NCI-H1417 (cell line): ENCODE measurements around the gene ZNF880.
"Not testable (repeated sequence)": the region's sequence is repeated elsewhere in the genome, so short reads cannot be mapped to it uniquely, and the experiment has no call there.

Experiments
- DNase-seq, 3 experiments: peaks; one replicate each; lab custom pipeline; 2025; lab: John Stamatoyannopoulos, UW

Gene ZNF880

DNA sequence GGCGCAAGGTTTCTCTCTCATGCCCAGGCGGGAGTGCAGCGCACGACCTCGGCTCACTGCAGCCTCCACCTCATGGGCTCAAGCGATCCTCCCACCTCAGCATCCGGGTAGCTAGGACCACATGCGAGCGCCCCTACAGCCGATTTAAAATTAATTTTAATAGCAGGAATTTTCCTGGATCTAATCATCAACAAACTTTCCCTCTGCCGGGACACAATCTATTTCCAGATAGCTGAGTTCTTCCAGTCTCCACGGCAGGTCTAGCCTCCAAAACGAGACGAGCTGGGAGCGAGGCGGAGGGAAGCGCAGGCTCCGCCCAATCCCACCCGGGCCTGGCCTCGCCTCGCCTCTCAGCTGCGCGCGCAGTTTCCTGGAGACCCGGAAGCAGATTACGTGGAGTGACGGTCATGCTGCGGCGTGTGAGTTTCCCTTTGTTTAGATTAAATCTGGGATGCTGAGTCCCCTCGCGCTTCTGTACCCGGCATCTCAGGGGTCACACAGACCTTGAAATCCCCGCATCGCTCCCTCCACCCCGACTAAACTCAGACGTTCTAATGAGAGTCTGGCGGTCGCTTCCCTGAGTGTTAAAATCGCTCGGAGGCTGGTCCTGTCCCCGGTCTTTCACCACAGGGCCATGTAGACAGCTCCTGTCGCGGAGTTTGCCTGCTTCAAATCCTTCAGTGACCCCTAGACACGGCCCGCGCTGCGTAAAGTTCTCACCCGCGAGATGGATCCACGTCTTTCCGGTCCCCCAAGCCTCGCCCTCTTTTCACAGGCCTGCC lies at the start of gene ZNF880:
Gene ZNF880 (plus strand): TSS at position 365 of the 782 bp plus-strand sequence. CDS start 43 bp downstream, at position 408.
- peak; percentile 90 to 98 (median 94) for DNase-seq

DNA sequence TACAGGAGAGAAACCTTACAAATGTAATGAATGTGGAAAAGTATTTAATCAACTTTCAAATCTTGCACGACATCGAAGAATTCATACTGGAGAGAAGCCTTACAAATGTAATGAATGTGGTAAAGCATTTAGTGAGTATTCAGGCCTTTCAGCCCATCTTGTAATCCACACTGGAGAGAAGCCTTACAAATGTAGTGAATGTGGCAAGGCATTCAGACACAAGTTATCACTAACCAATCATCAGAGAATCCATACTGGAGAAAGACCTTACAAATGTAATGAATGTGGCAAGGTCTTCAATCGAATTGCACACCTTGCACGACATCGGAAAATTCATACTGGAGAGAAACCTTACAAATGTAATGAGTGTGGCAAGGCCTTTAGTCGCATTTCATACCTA lies 47.3 kb upstream of the ZNF880 start:
- no peak for DNase-seq

DNA sequence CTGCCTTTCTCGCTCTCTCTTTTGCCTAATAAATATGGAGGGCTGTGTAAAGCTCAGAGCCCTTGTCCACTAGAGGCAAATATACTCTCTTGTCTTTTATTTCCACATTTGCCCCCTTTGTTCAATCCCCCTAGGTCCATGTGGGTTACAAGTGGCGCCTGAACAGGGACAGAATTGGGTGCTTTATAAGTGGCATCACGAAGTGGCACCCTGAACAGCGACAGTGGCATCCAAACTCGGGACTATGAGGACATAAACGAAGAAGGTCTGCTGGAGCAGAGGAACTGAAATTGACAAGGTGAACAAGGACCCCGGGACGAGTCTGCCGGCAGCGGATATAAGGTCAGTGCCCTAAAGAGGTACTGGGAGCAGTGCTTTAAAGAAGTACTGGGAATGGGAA lies 38.0 kb upstream of the ZNF880 start:
- DNase-seq: peak in 1 of 3 experiments; percentile 2

DNA sequence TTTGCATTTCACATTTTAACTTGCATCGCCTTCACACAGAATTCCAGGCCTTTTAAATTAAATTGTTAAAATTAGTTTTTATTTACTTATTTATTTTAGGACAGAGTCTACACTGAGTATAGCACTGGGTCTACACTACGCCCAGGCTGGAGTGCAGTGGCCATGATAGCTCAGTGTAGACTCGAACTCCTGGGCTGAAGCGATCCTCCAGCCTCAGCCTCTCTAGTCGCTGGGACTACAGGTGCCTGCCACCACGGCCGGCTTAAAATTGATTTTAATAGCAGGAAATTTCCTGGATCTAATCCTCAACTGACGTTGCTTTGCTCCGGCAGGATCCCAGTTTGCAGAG lies 34.0 kb upstream of the ZNF880 start:
- DNase-seq: no peak

DNA sequence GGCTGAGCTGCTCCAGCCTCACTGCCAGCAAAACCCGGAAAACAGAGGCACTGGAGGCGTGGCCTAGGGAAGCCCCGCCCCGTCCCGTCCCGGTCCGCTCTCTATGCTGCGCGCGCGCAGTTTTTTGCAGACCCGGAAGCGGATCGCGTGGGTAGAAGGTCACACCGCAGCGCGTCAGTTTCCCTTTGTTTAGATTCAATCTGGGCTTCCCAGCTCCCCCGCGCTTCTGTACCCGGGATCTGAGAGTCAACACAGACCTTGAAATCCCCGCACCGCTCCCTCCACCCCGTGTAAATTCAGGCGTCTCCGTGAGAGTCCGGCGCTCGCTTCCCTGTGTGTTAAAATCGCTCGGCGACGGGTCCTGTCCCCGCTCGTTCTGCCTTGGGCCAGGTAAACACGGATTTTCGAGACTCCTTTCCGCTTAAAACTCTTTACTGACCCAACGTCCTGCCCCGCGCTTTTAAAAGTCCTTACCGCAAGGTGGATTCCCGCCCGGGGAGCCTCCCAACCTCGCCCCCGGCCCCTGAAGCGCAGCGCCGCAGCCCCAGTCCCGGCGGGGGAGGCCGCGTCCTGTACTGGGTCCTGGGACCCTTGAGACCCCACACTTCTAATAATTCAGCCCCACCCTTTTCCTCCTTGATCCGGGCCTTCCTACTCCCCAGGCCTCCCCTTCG lies 33.5 kb upstream of the ZNF880 start, which contains the start of gene ZNF610:
Gene ZNF610 (plus strand): TSS at position 127 of the 674 bp plus-strand sequence. CDS start 12,930 bp downstream, outside the sequence.
- peak; percentile 82 to 91 (median 91) for DNase-seq

DNA sequence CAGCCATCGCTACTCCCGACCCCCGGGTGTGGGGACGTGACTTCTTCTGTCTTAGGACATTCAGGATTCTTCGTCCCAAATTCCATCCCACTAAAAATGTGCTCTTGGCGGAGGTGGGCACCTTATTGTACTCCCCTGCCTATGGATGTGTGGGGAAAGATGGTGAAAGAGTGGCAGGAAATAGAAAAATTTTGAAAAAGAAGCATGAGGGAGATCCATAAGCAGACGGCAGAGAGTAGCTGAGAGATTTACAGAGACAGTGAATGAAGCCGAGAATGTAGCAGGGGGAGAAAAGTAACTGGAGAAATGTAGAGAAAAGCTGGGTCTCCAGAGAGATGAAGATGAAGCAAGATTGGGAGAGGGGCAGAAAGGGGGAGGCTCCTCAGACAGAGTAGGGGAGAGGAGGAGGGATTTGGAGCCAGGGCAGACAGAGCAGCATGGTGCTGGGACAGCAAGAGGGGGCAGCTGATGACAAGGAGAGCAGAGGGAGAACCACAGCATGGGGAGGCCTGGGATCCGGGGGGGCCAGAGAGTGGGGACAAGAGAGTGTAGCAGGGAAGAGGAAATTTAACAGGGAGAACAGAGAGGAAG lies 32.8 kb upstream of the ZNF880 start:
- DNase-seq: peak in 1 of 3 experiments; percentile 27

DNA sequence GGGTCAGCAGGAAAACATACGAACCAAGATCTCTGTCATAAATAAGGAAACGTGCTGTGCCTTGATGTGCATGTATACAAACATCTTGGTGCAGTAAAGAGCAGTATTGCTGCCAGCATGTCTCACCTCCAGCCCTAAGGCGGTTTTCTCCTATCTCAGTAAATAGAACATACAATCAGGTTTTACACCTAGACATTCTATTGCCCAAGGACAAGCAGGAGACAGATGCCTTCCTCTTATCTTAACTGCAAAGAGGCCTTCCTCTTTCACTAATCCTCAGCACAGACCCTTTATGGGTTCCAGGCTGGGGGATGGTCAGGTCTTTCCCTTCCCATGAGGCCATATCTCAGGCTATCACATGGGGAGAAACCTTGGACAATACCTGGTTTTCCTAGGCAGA lies 30.7 kb upstream of the ZNF880 start:
- not testable (repeated sequence) for DNase-seq

DNA sequence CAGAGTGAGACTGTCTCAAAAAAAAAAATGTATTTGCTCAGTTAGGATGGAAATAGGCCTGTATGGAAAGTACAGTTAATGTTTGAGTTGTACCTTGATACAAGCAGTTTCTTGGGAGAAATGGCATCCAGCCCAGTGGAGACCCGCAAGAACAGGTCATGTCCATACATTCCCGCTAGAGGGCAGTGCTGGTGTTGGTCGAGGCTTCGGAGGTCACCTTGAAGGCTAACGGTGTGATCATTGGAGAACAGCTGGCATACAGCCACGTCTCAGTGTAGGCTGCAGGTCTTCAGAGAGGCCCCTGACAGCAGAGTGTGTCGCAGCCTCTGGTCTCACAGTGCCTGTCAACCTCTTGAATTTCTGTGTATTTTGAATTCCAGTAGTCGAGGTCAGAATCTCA lies 26.2 kb upstream of the ZNF880 start:
- DNase-seq: peak; percentile 20 to 90 (median 71)

DNA sequence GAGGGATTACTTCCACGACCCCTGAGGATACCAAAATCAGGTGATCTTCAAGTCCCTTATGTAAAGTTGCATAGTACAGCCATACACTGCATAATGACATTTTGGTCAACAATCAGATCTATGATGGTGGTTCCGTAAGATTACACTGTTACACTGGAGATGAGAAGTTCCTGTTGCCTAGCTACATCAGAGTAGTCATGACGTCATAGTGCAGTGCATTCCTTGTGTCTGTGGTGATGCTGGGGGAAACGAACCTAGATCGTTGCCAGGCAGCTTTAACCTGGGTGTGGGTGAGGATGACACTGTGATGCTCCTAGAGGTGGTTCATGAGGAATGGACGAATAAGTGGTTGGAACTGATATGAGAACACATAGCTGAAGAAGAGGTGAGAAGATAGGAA lies 24.6 kb upstream of the ZNF880 start:
- no peak for DNase-seq

DNA sequence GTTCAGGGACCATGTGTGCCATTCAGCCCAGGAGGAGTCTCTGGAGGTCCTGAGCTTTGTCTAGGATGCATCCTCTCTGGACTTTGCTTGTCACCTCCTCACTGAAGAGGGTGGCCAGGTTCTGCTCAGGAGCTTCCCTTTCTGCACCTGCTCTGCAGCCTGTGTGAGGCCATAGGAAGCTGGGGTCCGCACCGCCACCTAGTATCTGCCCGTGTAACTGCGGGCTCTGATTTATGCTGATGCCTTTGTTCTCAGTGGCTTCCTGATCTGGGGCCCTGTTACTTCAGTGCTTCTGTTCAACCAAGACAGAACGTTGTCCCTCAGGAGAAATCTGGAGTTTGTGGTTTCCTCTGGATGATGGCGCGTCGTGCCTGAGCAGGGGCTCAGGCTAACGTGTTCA lies 18.2 kb upstream of the ZNF880 start:
- peak in 1 of 3 experiments; percentile 3 for DNase-seq

DNA sequence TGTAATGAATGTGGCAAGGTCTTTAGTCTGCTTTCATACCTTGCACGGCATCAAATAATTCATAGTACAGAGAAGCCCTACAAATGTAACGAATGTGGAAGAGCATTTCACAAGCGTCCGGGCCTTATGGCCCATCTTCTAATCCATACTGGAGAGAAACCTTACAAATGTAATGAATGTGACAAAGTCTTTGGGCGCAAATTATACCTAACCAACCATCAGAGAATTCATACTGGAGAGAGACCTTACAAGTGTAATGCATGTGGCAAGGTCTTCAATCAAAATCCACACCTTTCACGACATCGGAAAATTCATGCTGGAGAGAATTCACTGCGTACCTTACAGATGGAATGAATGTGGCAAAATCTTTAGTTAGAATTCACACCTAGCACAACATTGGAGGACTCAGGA lies 3.3 kb upstream of the ZNF880 start:
- DNase-seq: no peak

DNA sequence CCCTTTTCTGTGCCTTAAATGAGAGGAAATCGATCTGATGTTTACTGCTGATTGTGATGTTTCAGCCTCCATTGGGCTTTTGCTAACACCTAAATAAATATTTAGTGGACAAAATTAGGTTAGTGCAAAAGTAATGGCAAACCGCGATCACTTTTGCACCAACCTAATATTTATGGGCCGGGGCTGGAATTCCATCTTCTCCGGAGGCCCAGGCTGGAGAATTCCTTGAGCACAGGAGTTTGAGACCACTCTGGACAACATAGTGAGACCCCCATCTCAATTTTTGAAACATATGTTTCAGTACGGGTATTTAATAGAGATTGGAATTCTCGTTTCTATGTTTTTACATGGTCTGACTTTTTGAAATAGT lies 603 bp downstream of the ZNF880 start:
- no peak for DNase-seq

DNA sequence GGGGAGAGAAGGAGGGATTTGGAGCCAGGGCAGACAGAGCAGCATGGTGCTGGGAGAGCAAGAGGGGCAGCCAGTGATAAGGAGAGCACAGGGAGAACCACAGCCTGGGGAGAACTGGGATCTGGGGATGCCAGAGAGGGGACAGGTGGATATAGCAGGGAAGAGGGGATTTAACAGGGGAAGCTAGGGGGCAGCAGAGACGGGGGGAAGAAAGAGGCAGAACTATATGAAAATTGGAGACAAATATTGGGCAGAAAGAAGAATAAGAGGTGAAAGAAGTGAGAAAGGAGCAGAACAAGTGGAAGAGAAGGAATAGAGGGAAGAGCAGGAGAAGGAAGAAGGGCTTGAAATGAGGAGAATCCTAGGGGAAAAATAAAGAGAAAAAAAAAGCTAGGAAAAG lies 21.4 kb downstream of the ZNF880 start:
- DNase-seq: no peak

DNA sequence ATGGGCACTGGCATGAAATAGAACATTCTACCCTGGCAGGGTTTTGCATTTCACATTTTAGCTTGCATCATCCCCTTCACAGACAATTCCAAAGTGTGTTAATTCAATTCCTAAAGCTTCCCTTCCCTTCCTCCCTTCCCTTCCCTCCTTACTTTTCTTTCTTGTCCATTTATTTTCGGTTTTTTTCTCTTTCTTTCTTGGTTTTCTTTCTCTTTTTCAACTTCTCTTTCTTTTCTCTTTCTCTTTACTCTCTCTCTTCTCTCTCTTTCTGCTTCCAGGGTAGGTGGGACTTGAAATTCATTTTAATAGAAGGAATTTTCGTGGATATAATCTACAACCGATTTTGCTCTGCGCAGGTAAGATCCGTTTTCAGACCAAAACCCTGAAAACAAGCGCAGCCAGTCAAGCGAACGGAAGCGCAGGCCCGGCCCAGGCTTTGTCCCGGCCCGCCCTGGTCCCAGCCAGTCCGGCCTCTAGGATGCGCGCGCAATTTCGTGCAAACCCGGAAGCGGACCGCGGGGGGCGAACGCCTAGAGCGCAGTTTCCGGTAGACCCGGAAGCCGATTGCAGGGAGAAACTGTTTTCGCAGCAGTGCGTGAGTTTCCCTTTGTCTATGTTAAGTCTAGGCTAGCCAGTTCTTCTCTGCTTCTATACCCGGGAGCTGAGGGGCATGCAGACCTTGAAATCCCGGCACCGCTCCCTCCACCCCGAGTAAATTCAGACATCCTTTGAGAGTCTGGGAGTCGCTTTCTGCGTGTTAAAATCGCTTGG lies 27.8 kb downstream of the ZNF880 start, which contains the start of gene ZNF528:
Gene ZNF528 (plus strand): TSS at position 540 of the 771 bp plus-strand sequence. CDS start 4,165 bp downstream, outside the sequence.
- DNase-seq: peak; percentile 69 to 89 (median 82)

DNA sequence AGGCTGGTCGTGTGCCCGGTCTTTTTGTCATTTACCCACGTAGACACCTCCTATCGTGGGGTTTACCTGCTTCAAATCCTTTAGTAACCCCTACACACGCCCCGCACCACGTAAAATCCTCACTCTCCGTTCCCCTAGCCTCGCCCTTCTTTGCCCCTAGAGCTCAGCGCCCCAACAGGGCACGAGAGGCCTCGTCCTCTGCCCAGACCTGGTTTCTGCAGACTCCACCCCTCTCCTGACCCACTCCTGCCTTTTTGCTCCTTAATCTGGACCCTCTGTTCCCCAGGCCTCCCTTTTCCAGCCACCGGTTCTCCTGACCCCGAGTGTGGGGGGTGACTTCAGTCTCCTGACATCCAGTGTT lies 28.3 kb downstream of the ZNF880 start:
- peak in 2 of 3 experiments; percentile 24 to 30 for DNase-seq

DNA sequence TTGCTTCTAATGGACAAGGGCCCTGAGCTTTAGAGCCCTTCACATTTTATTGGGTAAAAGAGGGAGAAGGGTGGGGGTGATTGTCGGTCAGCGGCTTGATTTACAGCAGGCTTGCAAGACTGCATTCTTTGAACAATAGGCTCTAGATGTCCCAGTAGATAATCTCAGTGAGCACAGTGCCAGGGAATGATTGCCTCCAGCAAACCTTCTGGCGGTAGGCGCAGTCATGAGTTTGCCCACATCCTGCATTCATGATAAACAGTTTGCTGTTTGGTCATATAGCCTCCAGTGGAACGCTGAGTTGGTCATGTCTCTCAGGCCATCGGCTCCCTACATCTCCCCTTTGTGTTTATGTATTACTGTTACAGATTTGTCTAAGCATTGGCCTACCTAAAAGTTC lies 40.6 kb downstream of the ZNF880 start:
- no peak for DNase-seq

DNA sequence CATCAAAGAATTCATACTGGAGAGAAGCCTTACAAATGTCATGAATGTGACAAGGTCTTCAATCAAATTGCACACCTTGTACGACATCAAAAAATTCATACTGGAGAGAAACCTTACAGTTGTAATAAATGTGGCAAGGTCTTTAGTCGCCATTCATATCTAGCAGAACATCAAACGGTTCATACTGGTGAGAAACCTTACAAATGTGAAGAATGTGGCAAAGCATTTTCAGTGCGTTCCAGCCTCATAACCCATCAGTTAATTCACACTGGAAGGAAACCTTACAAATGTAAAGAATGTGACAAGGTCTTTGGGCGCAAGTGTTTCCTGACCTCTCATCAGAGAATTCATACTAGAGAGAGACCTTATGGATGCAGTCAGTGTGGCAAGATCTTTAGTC lies 46.0 kb downstream of the ZNF880 start:
- DNase-seq: no peak

DNA sequence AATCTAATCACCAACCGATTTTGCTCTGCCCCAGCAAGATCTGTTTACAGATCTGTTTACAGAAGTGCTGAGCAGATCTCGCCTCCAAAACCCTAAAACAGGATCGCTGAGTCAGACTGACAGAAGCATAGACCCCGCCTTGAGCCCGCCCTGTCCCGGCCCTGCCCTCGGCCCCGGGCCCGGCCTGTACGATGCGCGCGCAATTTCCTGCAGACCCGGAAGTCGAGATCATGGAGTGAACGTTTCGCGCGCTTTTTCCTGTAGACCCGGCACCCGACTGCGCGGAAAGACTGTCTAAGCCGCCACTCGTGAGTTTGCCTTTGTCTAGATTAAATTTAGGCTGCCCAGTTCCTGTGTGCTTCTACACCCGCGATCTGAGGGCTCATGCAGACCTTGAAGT lies 59.2 kb downstream of the ZNF880 start, which contains the start of gene ZNF534:
Gene ZNF534 (plus strand): TSS at position 212 of the 400 bp plus-strand sequence. CDS start 2,327 bp downstream, outside the sequence.
- no peak for DNase-seq
